GM10266 (cell line): ENCODE measurements around the gene MEG3.

ENCODE experiments used
- DNase-seq: peaks from one replicate; pipeline ENCODE4 v3.0.0; 2012; ENCODE audit errors: extremely low spot score
- TF ChIP-seq, protein P1 (sequence below): IDR thresholded peaks from 2 replicates; pipeline ENCODE4 v1.5.1; 2012; ENCODE audit warnings: mild to moderate bottlenecking, low read depth; ENCODE audit not compliant: control insufficient read depth, insufficient read depth; ENCODE audit errors: missing control alignments

Gene MEG3

DNA sequence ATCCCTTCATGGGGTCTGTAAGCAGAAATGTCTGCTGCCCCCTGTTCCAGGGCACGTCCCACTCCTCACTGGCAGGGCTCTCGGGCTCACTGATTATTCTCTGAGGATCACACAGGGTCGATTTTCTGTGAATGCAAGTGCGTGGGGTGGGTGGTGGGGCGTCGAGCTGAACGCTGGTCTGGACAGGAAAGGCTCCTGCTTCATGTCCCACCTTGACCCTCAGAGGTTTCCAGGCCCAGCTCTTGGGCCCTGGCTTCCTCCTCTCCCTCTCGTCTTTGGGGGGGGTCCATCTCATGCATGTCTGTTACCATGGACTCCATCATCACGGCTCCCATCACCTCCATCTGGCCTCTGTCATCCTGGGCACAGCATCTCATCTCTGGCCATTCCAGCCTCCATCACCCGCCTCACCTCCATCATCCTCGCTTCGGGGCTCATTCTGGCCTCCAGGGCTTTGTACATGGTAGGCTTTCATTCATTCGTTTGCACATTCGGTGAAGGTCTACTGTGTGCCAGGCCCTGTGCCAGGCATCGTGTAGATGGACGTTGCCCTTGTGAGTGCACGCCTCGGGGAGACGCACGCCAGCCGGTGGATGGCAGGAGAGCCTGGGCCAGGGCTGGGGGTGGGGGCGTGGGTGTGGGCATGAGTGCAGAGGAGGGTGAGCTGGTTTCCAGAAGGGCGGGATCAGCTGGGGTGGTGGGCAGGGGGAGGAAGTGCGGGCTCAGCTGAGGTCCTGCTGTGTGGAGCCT is 42.9 kb downstream of the MEG3 start:
- DNase-seq = no peak
- TF ChIP-seq, protein P1, sequence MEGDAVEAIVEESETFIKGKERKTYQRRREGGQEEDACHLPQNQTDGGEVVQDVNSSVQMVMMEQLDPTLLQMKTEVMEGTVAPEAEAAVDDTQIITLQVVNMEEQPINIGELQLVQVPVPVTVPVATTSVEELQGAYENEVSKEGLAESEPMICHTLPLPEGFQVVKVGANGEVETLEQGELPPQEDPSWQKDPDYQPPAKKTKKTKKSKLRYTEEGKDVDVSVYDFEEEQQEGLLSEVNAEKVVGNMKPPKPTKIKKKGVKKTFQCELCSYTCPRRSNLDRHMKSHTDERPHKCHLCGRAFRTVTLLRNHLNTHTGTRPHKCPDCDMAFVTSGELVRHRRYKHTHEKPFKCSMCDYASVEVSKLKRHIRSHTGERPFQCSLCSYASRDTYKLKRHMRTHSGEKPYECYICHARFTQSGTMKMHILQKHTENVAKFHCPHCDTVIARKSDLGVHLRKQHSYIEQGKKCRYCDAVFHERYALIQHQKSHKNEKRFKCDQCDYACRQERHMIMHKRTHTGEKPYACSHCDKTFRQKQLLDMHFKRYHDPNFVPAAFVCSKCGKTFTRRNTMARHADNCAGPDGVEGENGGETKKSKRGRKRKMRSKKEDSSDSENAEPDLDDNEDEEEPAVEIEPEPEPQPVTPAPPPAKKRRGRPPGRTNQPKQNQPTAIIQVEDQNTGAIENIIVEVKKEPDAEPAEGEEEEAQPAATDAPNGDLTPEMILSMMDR = no peak

DNA sequence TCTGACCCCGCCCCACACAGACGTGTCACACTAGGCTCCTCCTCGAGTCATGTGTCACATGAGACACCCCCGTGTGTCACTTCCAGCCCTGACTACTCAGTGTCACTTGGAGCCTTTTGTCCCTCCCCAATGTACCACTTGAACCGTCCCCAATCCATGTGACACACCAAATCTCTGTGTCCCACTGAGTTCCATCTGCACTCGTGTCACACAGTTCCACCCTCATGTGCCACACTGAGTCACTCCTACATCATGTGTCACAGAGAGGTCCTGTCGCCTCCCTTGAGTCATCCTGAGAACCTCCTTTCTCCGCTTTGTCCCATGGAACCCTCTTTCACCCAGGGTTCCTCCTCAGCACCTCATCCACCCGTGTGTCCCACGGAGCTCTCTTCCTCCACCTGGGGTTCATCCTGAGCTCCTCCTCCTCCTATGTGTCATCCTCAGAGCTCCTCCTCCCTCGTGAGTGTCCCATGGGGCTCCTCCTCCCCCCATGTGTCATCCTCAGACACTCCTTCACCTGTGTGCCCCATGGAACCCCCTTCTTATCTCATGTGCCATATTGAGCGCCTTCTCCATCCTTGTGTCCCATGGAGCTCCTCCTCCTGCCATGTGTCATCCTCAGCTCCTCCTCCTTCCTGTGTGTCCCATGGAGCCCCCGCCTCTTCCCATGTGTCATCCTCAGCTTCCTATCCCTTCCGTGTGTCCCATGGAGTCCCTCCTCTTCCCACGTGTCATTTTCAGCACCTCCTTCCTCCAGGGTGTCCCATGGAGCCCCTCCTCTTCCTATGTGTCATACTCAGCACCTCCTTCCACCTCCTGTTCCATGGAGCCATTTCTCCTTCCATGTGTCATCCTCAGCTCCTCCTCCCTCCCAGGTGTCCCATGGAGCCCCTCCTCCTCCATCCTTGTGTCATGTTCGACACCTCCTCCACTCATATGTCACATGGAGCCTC is 45.6 kb downstream of the MEG3 start:
- no peak for DNase-seq
- TF ChIP-seq, protein P1 = no peak

DNA sequence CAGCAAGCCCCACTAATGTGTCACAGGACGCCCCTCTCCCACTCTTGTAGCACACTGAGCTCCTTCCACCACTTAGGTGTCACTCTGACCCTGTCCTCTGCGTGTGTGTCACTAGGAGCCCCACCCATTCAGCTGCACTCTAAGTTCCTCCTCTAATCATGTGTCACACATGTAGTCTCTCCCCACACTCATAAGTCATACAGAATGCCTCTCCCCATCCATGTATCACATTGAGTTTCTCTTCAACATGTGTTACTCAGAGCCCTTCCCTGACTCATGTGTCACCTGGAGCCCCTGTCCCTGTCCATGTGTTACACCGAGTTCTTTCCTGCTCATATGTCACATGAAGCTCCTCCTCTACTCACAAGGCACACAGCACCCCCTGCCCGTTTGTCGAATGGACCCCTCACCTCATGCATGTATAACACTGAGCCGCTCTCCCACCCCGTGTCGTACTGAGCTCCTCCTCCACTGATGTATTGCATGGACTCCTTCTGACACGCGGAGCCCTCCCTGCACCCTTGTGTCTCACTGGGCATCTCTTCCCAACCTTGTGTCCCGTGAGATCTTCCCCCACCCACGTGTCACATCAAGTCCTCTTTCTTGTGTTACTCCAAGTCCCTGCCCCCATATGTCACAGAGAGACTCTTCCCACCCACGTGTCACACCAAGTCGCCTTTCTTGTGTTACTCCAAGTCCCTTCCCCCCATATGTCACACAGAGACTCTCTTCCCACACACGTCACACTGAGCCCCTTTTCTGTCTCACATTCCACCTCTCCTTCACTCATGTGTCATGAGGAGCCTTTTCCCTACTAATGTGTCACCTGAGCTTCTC is 46.6 kb downstream of the MEG3 start:
- TF ChIP-seq, protein P1 = no peak
- no peak for DNase-seq

DNA sequence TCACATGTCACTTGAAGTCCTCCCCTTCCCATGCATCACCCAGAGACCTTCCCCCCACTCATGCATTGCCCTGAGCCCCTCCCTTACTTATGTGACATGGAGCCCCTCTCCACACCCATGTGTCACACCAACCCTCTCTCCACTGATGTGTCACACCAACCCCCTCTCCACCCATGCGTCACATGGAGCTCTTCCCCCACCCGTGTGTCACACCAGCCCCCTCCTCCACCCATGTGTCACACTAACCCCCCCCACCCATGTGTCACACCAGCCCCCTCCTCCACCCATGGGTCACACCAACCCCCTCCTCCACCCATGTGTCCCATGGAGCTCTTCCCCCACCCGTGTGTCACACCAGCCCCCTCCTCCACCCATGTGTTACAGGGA is 47.2 kb downstream of the MEG3 start:
- no peak for DNase-seq
- TF ChIP-seq, protein P1 = no peak

DNA sequence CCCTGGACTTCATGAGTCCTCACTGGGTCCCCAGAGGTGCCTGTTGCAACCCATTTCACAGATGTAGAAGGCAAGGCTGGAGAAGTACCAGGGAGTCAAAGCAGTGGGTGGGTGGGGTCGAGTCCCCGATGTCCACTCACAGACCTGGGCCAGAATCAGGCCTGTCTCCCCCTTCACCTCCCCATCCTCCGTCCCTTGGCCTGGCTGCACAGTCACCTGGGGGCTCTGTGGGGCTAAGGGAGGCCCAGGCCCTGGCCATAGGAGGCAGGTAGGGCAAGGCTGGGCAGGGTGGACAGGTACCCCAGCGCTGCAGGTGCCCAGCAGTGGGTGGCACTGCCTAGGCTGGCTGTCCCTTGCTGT is 48.1 kb downstream of the MEG3 start:
- TF ChIP-seq, protein P1 = no peak

DNA sequence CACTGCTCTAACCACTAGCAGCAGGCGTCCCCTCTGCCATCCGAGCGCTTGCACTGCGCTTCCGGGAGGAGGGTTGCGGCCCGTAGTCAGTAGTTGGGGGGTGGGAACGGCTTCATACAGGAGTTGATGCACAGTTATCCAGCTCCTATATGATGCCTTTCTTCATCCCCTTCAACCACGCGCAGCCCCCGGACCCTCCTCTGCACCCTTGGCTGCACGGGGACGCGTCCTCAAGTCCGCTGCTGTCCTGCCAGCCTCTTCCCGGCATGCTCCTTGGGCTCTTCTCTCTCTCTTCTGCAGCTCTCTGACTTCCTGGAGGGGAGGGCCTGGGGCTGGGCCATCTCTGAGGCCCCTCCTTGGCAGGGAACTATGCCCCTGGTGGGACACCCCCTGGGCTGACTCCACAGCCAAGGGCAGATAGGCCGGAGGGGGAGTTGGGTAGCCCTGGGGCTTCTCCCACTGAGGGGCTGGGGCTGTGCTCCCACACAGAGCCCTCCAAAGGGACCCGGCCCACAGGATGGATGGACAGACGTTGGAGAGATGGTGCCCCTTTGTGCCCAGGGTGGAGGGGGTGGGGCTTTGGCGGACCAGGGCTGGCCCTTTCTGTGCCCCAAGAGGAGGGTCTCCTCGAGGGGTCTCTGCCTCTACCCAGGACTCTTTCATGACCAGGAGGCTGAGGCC is 48.6 kb downstream of the MEG3 start:
- TF ChIP-seq, protein P1 = no peak
- no peak for DNase-seq

More for the DNA sequence above, 48.1 kb downstream of the MEG3 start:
- DNase-seq = no peak
